HG03457 (cell line): ENCODE data around the gene PPP1R1A.

Experiments
- ATAC-seq: cut with Tn5 transposase; IDR thresholded peaks from one replicate; pipeline ENCODE4 v1.9.1; 2021; ENCODE audit warnings: moderate number of reproducible peaks; ENCODE audit not compliant: unreplicated experiment

PPP1R1A gene

GRCh38 chr12:54538136-54538700 is 50.2 kb downstream of the PPP1R1A start:
- no peak for ATAC-seq

- ATAC-seq: no peak
Measured at GRCh38 chr12:54535474-54535873, 53.0 kb downstream of the PPP1R1A start.

- no peak for ATAC-seq
Measured at GRCh38 chr12:54529581-54529980, 58.9 kb downstream of the PPP1R1A start.
